NCI-H748 treated with DMSO at 0.1 percent for 48 hours (cell line): ENCODE results near the gene PTPRK.
A peak's percentile ranks its signal among the peaks of the same experiment; 100 is the strongest.

Experiments
- DNase-seq: peaks from one replicate; lab custom pipeline; 2025; lab: John Stamatoyannopoulos, UW

Gene PTPRK

GRCh38 chr6:128343706-128344105 lies 176.7 kb downstream of the PTPRK start:
- no peak for DNase-seq

GRCh38 chr6:128339635-128340450 lies 180.6 kb downstream of the PTPRK start:
- DNase-seq = no peak

GRCh38 chr6:128337619-128338018 lies 182.8 kb downstream of the PTPRK start:
- DNase-seq = no peak

- no peak for DNase-seq
Observed at GRCh38 chr6:128336436-128337095, 183.8 kb downstream of the PTPRK start.

GRCh38 chr6:128335963-128336362 lies 184.4 kb downstream of the PTPRK start:
- no peak for DNase-seq

- DNase-seq = no peak
Observed at GRCh38 chr6:128333581-128334223, 186.7 kb downstream of the PTPRK start.

- peak; percentile 41 for DNase-seq
Observed at GRCh38 chr6:128327890-128328289, 192.5 kb downstream of the PTPRK start.

- no peak for DNase-seq
Observed at GRCh38 chr6:128323011-128323410, 197.4 kb downstream of the PTPRK start.

- DNase-seq = no peak
Observed at GRCh38 chr6:128319946-128320345, 200.5 kb downstream of the PTPRK start.

GRCh38 chr6:128319157-128319556 lies 201.2 kb downstream of the PTPRK start:
- DNase-seq = no peak

- DNase-seq = peak; percentile 89
Observed at GRCh38 chr6:128316258-128316929, 204.0 kb downstream of the PTPRK start.

GRCh38 chr6:128314190-128314589 lies 206.2 kb downstream of the PTPRK start:
- no peak for DNase-seq

GRCh38 chr6:128311944-128312570 lies 208.3 kb downstream of the PTPRK start:
- no peak for DNase-seq

- DNase-seq = no peak
Observed at GRCh38 chr6:128310451-128310850, 209.9 kb downstream of the PTPRK start.

- no peak for DNase-seq
Observed at GRCh38 chr6:128307671-128308070, 212.7 kb downstream of the PTPRK start.

GRCh38 chr6:128305976-128306375 lies 214.4 kb downstream of the PTPRK start:
- no peak for DNase-seq

- no peak for DNase-seq
Observed at GRCh38 chr6:128305228-128305627, 215.2 kb downstream of the PTPRK start.

GRCh38 chr6:128303870-128304269 lies 216.5 kb downstream of the PTPRK start:
- no peak for DNase-seq

- no peak for DNase-seq
Observed at GRCh38 chr6:128302942-128303341, 217.5 kb downstream of the PTPRK start.

- no peak for DNase-seq
Observed at GRCh38 chr6:128295670-128296069, 224.7 kb downstream of the PTPRK start.

- DNase-seq = no peak
Observed at GRCh38 chr6:128290221-128290620, 230.2 kb downstream of the PTPRK start.

- DNase-seq = no peak
Observed at GRCh38 chr6:128284128-128284527, 236.3 kb downstream of the PTPRK start.
